Hepatic stellate cell (primary cell): Measurements from ENCODE around the gene NHERF1.
A peak's percentile ranks its signal among the peaks of the same experiment; 100 is the strongest.

Experiments used
- DNase-seq: peaks from one replicate; pipeline ENCODE4 v3.0.0; 2011; ENCODE audit warnings: low spot score

The NHERF1 gene

DNA sequence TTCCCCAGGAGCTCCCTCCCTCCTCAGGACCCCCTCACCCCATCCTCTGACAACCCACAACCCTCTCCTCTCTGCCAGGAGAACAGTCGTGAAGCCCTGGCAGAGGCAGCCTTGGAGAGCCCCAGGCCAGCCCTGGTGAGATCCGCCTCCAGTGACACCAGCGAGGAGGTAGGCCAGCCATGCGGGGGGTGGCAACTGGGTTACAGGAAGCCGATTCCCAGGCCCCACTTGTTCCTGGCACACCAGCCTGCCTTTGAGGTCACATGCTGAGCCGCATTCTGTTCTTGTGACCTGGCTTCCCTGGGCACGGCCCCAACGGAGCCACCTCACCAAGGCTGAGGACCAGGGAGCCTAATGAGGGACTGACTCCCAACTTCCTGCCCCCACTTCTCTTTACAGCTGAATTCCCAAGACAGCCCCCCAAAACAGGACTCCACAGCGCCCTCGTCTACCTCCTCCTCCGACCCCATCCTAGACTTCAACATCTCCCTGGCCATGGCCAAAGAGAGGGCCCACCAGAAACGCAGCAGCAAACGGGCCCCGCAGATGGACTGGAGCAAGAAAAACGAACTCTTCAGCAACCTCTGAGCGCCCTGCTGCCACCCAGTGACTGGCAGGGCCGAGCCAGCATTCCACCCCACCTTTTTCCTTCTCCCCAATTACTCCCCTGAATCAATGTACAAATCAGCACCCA is 19.8 kb downstream of the NHERF1 start:
- peak; percentile 57 for DNase-seq

DNA sequence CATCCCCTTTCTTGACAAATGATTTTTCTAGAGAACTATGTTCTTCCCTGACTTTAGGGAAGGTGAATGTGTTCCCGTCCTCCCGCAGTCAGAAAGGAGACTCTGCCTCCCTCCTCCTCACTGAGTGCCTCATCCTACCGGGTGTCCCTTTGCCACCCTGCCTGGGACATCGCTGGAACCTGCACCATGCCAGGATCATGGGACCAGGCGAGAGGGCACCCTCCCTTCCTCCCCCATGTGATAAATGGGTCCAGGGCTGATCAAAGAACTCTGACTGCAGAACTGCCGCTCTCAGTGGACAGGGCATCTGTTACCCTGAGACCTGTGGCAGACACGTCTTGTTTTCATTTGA is 20.3 kb downstream of the NHERF1 start:
- no peak for DNase-seq

DNA sequence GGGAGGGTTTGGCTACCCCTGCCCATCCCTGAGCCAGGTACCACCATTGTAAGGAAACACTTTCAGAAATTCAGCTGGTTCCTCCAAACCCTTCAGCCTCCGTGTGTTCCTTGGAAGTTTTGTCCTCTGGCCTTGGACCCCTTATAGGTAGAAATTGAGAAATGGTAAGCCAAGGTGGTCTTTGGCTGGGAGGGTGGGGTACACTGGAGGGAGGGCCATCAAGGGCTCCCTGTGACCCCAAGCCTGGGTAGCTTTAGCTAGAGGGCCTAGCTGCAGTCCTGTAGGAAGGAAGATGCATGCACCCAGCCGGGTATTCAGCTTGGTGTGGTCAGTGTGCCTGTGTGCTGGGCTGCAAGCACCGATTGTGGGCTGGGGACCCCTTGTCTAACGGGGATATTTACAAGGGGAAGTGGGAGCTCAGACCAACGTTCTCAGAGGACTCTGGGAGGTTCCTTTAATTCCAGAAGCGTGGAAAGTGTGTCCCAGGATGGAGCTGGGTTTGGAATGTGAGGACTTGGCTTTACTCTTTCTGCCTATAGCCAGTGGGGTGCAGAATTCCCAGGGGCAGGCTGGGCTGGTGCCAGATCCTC is 20.9 kb downstream of the NHERF1 start:
- DNase-seq = no peak

DNA sequence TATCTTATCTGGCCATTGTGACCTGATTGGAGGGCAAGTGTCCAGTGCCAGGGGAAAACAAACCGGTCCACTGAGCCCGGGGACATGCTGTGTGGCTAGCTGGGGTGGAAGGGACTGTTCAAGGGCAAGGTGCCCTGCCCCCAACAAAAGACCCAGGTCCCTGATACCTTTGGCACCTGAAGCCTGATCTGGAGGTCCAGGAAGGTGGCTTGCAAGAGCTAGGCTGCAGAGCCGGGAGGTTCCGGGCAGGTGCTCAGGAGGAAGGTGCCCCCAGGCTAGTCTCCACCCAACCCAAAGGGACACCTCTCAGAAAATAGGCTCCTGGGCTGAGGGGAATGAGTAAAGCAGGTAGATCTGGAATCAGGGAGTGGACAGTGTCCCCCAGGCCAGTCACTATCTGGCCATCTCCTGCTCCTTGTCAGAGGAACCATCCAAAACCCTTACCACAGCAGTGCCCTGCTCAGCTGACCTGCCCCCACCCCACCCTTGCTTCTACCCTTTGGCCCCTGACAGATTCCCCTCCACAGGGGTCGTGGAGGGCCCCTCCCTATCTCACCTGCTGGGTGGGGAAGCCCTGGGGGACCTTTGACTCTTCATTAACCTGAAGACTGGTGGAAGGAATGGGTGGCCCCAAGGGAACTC is 21.5 kb downstream of the NHERF1 start:
- DNase-seq = no peak

DNA sequence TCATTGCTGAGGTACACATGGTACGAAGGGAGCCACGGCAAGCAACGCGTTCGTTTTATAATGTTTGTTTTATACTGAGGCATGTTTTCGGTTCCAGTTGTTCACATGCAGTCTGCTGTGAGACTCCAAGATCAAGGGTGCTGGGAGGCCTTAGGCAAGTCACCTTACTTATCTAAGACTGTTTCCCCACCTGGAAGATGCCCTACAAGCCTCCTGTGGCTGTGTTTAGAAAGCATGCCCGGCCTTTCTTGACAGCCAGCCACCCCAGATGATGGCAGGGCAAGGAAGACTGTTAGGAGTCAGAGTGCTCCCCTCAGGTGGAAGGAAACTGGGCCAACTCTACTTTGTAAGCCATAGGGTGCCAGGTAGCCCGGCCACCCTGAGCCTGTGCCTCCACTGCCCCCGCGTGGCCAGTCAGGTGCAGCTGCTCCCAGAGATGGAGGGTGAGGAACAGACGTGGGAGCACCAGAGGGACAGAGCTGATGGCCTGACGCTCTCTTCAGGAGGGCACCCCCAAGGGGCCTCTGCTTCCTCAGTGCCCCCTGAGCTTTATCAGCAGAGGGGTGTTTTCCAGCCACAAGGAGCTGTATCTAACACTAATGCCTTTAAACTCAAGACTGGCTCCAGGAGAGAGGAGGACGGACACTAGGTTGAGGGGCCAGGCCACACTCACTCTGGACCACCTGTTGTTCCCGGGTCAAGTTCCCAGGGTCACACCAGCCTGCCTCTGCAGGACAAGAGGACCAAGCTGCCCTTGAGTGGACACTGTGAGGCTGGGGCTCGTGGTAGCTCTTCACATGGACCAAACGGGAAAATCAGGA is 22.3 kb downstream of the NHERF1 start:
- DNase-seq = peak; percentile 49

DNA sequence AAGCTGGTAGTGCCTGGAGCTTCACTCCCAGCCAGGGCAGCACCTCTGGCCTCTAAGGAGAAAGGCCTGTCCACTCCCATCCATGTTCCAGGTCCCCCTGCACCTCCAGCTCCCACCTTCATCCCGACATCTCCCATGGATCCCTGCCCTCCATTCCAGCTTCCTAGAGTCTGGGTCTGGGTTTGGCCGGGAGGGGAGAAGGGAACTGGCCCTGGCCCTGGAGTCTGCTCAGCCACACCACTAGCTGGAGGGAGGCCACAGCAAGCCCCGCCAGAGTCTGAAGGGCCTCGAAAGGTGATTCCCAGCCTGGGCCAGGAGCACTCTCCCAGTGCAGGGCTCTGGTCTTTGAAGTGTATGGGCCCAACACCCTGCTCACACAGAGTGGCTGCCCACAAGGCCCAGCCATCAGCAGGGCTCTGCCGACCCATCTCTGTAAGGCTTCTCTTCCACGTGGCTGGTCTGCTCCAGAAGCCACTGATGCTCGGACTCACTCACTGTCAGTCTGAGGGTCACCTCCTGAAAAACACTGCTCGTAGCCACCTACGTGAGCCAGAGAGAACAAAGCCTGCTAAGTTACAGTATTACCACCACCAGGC is 23.0 kb downstream of the NHERF1 start:
- no peak for DNase-seq

DNA sequence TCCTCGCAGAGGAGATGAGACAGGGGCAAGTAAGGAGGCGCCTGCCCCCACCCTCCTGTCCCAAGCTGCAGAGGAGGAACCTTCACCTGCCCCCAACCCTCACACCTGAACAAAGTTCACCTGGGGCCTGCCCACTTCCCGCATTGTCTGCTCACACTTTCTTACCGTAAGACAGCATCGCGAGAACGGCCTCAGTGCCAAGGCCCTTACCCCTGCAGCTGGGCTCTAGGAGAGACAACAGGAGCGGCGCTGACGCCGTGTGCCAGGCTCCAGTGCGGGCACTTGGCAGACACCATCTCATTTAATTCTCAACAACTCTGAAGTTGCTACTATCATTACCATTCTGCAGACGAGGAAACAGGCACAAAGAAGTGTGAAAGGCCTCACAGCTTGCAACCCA is 23.6 kb downstream of the NHERF1 start:
- no peak for DNase-seq

DNA sequence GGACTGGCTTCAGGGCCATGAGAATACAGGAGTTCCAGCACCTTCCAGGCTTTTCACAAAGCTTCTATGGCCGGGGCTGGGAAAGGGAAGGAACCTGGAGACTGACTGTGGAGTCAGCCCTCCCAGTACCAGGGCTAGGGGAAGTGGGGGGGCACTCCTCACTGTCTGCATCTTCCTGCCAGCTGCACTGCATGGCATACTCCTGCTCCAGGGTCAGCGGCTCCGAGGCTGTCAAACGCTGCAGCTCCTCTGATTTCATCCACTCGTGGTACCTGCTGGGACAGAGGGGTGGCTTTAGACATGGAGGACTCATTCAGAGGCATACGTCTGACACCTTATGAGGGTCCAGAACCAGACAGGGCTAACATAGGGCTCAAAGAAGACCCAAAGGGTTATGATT is 25.0 kb downstream of the NHERF1 start:
- no peak for DNase-seq

DNA sequence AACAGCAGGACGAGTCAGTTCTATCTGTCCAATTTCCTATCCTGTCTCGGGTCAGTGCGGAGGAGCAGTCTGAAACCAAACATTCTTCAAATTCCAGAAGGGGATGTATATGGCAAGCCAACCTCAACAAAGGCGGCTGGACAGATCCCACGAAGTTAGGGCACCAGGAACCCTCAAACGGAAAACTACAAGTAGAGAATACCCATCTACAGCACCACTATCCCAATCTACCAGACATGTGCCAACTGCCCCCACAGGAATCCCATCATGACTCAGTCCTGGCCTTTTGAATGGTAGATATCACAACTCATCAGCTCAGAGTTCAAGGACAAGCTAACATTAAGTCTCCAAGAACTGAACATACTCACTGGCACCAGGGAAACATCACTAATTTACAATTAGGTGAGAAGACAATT is 25.5 kb downstream of the NHERF1 start:
- peak; percentile 66 for DNase-seq

DNA sequence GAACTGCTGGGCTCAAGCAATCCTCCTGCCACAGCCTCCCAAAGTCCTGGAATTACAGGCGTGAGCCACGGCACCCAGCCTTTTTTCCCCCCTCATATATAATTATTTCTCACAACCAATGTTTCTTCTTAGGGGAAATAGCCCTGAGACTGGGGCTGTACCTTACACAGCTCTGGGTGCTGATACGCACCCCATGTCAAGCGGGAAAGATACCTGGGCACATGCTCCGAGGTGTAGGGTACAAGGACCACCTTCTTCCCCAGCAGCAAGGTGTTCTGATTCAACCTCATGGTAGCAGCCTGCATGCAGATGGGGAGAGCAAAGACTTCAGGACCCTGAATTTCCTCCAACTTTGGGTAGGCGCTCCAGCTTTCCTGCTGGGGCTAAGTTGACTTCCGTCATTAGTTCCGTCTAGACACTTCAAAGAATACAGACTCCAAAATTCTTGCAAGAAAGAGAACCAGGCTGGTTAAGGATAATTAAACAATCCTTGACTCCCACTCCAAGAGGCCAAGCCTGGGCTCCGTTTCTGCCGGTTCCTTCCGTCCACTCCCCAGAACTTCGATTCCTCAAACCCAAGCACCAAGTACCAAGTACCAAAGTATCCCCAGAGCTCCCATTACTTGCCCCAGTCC is 27.1 kb downstream of the NHERF1 start:
- no peak for DNase-seq

DNA sequence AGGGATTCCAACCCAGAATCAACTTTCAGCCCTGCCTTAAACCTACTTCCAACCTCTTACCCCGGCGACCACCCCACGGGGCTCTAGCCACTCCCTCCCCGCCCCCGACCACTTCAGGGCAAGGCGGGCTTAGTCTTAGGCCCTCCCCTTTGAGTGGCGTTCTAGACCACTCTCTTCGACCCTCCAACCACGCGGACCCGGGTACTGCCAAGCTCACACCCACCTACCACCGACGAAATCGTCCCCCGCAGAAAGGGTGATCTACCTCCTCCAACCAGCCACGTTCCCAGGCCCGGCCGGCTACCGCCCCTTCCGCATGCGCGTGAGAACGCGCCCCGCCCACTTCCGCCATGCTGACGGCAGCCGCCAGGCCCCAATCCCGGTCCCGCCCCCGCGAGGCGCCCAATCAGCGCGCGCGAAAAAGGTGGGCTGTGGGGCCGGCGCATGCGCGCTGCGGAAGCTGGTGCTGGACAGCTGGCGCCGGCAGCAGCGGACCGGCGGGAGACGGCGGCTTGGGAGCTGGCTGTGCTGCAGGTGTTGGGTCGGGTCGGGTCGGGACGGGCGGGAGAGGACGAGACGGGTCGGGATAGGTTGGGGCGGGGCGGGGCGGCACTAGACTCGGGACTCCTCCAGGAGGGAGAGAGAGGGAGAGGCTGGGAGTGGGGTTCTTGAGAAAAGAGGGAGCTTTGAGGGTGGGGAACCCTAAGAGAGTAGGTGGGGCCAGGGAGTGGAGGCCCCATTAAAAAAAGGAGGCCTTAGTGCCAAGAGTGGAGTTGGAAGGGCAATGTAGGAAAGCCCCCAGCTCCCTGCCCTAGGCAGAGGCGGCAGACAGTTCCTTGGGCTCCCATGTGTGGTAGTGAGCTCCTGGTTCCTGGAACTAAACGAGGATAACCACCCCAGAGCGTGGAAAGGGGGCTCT is 27.9 kb downstream of the NHERF1 start, which contains the start of gene NAT9:
NAT9 (minus strand) TSS at position 302 of the 919 bp plus-strand sequence. CDS start 647 bp downstream, outside the sequence.
- peak; percentile 100 for DNase-seq

DNA sequence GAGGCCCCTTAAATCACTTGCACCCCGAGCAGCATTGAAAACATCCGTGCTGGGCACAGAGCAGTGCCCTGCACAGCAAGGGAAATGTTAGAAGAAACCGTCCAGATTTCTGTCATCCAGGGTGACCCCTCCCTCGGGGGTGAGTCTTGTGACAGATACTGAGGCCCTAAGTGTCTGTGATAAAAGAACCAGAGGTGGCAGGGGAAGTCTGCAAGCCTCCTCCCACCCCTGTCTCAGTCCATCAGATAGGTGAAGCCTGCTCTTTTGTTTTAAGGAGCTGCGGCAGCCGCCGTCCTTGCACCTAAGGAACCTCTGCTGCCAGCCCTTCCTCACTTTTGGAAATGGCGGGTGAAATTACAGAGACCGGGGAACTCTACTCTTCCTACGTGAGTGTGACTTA is 28.6 kb downstream of the NHERF1 start:
- DNase-seq = no peak

DNA sequence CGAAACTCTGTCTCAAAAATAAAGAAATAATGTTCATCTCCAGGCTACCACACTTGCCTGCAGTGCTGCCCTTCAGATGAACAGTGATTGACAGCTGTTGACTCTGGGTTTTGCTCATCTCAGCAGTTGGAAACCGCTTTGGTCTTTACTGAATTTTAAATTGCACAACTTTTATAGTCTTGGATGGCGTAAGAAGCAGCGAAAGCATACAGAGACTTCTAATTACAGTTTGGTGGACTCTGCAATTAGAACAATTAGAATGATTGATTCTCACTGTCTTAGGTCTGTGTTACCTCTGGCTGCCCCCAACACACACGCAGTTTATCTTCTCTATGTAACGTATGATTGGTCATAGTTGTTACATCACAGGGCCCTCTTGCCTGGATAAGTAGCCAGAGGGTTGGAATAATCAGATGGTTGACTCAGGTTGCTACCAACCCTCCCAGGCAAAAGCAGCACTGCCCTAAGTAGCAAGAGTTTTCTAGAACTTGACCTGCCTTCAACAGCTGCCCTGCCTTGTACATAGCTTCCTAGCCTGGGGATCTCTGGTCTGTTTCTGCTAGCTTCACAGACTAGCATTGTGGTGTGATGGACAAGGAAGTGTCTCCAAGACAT is 29.6 kb downstream of the NHERF1 start:
- DNase-seq = no peak

DNA sequence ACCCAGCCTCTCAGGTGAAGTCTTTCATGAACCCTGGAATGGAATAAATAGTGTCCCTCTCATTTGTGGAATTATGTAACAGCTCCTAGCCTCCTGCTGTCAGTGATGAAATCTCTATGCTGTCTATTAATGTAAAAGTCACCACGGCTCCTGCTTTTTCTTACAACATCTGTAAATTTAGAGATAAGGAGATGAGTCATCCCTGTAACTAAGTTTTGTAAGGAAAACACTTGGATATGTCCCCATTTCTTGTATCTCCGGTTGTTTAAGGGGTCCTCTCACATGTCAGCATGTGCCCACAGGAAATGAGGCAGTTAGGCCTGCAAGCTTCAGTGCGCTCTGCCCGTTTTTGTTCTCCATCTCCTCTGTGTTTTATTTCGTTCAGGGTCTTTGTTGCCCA is 30.5 kb downstream of the NHERF1 start:
- no peak for DNase-seq

DNA sequence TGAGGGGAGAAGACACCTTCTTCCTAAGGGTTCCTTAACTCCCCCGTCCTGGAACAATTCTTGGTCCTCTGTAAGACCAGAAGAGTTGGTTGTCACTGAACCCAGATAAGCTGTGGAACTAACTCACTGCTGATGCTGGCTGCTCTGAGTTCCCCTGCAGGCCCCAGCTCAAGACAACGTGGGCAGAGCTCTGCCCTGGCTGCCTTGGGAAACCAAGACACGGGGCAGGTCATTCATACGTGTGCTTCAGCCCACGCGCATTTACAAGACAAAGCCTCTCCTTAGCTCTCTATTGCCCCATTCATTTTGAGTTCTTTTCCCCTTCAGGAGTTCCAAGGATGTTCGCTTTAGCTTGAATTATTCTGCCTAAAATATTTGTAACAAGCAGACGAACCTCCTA is 31.1 kb downstream of the NHERF1 start:
- DNase-seq = no peak

DNA sequence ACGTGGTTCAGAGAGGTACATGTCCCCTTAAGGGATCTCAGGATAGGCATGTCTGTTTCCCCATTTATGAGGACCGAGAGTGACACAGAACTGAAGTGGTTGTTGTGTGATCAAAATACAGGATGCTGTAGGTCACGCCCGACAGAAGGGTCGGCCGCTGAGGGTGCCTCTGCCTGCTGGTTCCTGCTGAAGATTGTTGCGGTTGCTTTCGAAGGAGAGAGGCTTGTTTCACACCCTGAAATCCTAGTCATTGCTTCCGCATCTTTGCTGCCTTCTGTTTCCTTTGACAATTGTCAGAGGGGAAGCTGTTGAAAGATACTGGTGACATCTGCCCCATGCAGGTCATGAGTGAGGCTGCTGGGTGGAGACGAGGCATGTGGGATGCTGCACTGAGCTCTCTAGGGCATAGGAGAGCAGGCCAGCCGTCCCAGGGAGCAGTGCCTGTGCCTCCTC is 31.5 kb downstream of the NHERF1 start:
- DNase-seq = no peak

DNA sequence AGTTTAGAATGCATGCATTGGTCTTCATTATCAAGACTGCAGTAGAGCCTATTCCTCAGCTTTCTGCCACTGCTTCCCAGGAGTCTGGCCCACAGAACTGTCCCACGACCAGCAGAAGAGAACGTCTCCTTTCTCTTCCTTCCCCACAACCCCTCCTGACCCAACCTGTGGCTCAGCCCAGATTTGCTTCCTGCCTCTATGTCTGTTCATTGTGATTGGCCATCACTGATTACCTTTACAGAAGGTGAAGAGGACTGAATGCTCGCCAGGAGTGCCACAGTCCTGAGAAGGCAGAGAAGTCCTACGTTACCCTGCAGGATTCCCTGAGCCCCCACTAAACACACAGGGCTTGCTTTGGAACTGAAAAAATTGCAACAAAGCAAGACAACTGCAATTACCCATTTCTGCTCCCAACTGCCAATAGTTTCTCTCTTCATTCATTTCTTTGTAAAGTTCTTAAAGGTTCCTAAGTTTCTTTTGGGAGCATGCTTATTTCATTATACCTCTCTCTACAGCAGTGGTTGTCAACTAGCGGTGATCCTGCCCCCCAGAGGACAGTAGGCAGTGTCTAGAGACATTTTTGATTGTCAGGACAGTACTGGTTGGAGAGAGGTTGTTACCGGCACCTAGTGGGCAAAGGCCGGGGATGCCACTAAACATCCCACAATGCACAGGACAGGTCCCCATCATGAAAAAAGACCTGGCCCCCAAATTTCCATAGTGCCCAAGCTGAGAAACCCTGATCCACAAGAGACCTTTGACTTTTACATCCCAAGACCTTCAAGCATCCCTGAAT is 32.2 kb downstream of the NHERF1 start:
- no peak for DNase-seq

DNA sequence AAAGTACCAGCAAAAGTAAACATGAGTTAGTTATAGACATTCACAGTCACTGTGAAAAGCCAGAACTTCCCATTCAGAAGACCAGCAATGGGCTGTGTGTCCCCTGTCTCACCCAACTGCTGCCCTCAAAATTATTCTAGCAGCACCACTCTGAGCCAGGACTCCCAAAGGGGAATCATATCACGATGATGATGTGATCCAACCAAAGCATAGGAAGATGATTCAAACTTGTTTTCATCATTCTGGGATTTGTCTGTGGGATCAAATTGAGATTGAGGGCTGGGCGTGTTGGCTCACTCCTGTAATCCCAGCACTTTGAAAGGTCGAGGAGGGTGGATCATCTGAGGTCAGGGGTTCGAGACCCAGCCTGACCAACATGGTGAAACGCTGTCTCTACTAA is 34.1 kb downstream of the NHERF1 start:
- no peak for DNase-seq

DNA sequence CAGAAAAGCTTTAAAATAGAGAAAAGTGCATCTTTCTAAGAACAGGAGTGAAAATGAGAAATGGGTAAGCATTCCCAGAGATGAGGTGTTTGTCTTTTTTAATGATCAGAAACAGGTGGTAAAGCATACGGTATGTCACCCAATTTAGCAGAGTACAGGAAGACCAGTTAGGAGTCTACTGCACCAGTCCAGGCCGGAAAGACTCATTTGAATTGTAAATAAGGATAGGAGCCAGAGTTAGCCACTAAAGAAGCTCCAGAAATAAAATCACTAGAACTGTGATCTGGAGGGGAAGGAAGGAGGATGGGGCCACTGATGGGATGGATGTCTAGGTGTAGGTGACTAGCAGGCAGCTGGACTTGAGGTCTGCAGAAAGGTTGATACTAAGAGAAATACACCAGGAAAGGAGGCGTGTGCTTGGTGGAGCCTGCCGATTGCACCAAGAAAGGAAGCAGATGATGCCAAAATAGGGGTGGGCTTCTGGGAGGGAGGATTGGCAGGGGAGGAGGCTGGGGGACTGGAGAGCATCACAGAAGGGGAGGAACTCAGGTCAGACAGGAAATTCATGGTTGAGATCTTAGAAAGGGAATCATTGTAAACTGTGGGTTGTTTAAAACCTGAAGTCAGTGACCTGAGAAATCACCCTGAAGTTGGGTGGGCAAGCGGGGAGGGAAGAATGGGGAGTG is 35.8 kb downstream of the NHERF1 start:
- DNase-seq = no peak
